NCI-H446 treated with DMSO at 0.1 percent for 48 hours (cell line): ENCODE data around the gene NUDT2.
"Not testable (repeated sequence)": the region's sequence is repeated elsewhere in the genome, so short reads cannot be mapped to it uniquely, and the experiment has no call there.

Source experiments
- DNase-seq: peaks from one replicate; lab custom pipeline; 2025; lab: John Stamatoyannopoulos, UW

The NUDT2 gene

GRCh38 chr9:34335376-34335775 is 6.0 kb downstream of the NUDT2 start:
- DNase-seq: no peak

- DNase-seq: no peak
These were observed 8.0 kb downstream of the NUDT2 start for GRCh38 chr9:34337403-34337802.

GRCh38 chr9:34338079-34338478 is 8.7 kb downstream of the NUDT2 start:
- not testable (repeated sequence) for DNase-seq

DNA sequence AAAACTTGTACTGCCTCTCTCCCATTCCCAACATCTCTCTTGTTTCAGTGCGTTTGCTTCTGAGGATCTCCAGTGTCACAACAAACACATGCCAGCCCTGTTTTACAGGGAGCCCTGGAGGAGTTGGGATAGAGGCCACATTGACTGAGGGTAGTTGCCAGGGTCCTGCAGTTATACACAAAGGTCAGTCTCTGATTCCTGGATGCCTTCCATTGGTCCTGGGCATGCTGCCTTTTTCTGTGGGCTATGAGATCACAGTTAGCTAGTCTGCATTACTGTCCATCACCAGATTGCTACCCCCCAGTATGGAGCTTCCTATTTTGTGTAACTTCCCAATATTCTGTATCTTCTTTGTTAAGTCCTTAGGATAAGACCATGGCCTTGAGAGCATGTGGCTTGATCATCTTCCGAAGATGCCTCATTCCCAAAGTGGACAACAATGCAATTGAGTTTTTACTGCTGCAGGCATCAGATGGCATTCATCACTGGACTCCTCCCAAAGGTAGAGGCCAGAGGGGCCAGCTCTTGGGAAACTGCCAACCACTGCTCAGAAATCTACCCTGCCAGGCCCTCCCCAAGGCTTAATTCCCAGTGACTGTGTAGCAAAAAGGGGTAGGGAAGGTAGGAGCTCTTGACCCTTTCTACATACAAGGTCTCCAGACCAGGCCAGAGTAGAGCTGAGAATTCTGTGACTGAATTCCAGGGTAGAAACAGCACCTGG is 9.5 kb downstream of the NUDT2 start:
- no peak for DNase-seq

DNA sequence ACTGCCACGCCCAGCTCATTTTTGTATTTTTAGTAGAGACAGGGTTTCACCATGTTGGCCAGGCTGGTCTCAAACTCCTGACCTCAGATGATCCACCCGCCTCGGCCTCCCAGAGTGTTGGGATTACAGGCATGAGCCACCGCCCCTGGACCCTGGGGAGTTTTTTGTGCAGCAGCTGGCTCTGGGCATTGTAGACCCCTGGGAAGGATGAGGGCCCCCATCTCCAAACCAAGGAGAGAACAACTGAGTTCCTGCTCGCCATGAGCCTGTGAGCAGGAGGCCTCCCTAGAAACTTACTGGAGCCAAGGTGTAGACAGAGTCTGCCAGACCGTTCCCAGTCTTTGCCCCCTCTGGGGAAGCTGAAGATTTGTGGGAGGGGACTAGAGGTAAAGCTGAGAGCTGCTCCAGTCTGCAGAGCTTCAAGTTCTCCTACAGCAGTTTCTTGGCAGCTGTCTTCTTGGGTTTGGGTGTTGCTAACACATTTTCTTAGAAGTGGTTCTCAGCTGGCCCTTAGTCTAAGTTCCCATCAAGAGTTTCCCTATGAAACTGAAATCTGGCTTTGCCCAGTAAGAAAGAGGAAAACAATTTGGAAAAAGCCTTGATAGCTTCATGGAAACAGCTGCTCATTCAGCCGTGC is 12.4 kb downstream of the NUDT2 start:
- DNase-seq: no peak

DNA sequence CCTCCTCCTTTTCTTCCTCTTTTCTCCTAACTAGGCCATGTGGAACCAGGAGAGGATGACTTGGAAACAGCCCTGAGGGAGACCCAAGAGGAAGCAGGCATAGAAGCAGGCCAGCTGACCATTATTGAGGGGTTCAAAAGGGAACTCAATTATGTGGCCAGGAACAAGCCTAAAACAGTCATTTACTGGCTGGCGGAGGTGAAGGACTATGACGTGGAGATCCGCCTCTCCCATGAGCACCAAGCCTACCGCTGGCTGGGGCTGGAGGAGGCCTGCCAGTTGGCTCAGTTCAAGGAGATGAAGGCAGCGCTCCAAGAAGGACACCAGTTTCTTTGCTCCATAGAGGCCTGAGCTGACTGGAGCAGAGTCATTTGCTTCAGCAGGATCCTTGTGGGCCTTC is 13.7 kb downstream of the NUDT2 start:
- peak; percentile 27 for DNase-seq

DNA sequence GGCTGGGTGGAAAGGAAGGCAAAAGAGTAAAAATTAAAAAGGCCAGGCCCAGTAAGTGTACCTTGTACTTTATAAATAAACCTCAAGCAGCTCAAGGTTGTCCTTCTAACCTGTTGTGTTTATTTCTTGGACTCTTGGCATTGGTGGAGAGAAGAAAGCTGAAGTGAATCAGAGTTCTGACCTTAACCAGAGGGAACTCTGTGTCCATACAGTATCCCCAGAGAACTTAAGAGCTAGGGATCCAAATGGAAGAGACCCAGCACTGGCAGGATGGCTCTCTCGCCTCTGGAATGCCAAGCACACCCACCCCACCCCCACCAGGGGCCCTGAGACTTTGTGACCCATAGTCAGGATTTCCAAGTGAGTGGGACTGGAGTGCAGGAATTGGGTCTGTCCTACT is 14.2 kb downstream of the NUDT2 start:
- DNase-seq: no peak

- DNase-seq: no peak
These were observed 17.8 kb downstream of the NUDT2 start for GRCh38 chr9:34346873-34347799.

- no peak for DNase-seq
These were observed 18.4 kb downstream of the NUDT2 start for GRCh38 chr9:34347800-34348158.

DNA sequence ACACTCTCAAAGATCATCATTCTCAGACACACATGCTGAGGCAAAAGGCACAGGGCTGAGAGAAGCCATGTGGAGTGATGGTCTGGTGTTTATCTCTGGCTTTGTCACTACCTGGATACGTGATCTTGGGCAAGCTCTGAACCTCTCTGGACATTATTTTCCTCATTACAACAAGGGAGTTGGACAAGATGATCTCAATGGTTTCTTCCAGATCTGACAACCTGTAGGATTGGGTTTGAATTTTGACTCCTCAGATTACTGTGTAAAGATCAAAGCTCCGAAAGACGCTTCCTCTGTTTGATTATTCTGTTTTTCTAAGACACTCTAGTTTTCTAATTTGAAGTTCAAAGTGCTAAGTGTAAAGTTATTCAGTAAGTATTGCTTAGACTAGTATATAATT is 20.0 kb downstream of the NUDT2 start:
- DNase-seq: no peak

DNA sequence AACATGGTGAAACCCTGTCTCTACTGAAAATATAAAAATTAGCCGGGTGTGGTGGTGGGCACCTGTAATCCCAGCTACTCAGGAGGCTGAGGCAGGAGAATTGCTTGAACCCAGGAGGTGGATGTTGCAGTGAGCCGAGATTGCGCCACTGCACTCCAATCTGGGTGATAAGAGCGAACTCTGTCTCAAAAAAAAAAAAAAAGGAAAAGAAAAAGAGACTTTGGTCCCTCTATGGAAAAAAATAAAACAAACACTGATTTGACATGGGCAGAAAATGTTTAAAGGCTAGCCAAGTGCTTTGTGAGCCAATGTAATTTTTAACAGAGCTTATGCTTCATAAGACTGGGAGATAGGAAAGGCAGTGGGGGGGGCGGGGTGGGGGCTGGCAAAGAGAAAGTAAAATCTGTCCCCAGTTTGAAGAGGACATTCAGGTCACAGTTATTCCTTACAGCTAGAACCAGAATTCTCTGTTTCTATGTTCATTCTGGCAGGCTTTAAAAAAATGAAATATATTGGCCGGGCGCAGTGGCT is 22.8 kb downstream of the NUDT2 start:
- not testable (repeated sequence) for DNase-seq

GRCh38 chr9:34352957-34353356 is 23.6 kb downstream of the NUDT2 start:
- not testable (repeated sequence) for DNase-seq

GRCh38 chr9:34362614-34363214 is 33.3 kb downstream of the NUDT2 start:
- no peak for DNase-seq

DNA sequence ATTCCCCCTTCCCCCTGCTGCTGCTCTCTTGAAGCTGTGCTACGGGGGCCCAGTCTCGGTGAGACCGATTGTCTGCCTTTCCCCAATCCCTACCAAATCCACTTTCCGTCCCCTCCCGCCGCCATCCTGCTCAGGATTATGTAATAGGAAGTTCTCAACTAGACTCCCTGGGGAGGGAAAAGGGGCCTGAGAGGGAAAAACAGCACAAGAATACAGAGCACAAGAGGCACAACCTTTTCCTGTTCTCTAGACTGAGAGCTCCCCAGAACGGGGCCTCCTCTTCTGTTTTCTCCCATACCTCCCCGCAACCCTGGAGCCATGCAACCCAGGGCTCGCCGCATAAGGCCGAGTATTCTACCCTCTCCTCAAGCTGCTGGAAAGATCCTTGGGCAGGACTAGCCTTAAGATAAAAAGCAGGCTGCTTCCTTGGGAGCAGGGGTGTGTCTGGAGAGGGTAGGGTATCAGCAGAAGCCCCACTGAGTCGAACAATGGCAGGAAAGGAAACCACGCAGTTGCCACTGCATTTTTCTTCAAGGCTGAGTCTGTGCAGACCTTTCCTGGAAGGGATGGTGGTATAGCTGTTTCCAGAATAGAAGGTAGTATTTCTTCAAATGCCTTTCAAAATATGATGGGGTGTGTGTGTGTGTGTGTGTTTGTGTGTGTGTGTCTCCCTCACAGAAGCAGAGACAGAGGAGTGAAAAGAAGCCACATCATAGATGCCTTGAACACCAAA is 34.4 kb downstream of the NUDT2 start:
- DNase-seq: no peak

GRCh38 chr9:34365282-34365681 is 35.9 kb downstream of the NUDT2 start:
- no peak for DNase-seq

DNA sequence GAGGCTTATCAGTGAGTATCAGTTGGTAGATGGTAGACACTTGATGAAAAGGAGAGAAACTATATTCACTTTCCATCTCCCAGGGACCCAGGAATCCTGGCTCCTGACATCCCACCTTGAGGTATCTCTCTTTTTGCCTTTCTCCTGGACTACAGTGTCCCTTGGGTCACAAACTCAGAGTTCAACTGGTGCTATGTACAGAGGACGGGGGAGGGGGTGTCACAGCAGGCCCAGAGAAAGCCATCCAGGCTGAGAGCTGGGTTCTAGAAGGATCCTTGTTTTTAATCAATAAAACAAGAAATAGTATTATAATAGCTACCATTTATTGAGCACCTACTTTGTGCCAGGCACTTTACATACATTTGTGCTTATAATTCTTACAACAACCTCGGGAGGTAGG is 37.0 kb downstream of the NUDT2 start:
- DNase-seq: no peak

GRCh38 chr9:34367751-34368410 is 38.5 kb downstream of the NUDT2 start:
- DNase-seq: not testable (repeated sequence)

DNA sequence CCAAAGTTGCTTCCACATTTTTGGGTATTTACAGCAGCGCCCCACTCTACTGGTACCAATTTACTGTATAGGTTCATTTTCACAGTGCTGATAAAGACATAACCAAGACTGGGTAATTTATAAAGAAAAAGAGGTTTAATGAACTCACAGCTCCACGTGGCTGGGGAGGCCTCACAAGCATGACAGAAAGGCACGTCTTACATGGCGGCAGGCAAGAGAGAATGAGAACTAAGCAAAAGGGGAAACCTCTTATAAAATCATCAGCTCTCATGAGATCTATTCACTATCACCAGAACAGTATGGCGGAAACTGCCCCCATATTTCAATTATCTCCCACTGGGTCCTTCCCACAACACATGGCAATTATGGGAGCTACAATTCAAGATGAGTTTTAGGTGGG is 39.4 kb downstream of the NUDT2 start:
- not testable (repeated sequence) for DNase-seq

GRCh38 chr9:34369636-34370035 is 40.3 kb downstream of the NUDT2 start:
- no peak for DNase-seq

GRCh38 chr9:34370335-34370969 is 41.1 kb downstream of the NUDT2 start:
- DNase-seq: no peak
